MG63 (cell line): Measurements from ENCODE around the gene ZSCAN30. TPM values are rescaled to one million over a fixed set of nuclear protein-coding genes. Genes with fewer than 3 reads are reported as not detected.
"Not testable (repeated sequence)": the region's sequence is repeated elsewhere in the genome, so short reads cannot be mapped to it uniquely, and the experiment has no call there.

Experiments
- DNase-seq: peaks from one replicate; pipeline ENCODE4 v3.0.0-alpha.2; 2020
- H3K27me3 ChIP-seq: fragments of 250-450 bp; sonication (Bioruptor Pico); 2 replicates; pipeline ENCODE4 v1.5.1; 2020; ENCODE audit warnings: mild to moderate bottlenecking, moderate library complexity
- H3K36me3 ChIP-seq: fragments of 250-450 bp; sonication (Bioruptor Pico); 2 replicates; pipeline ENCODE4 v1.5.1; 2020; ENCODE audit warnings: mild to moderate bottlenecking, moderate library complexity
- H3K4me3 ChIP-seq: fragments of 250-450 bp; sonication (Bioruptor Pico); 2 replicates; pipeline ENCODE4 v1.5.1; 2020; ENCODE audit warnings: mild to moderate bottlenecking, moderate library complexity
- H3K9me3 ChIP-seq: fragments of 250-450 bp; sonication (Bioruptor Pico); 2 replicates; pipeline ENCODE4 v1.5.1; 2020; ENCODE audit warnings: mild to moderate bottlenecking, moderate library complexity
- total RNA-seq: library from RNA; depleted of rRNA; stranded (reverse); fragments of >200 nt; shearing (Covaris generic); gene quantifications from 2 replicates; pipeline ENCODE4 v1.2.3, GENCODE V29; 2014; ENCODE audit warnings: low replicate concordance; rRNA removed

Gene ZSCAN30
- total RNA-seq, 1 experiment from 2014 or later = 11.1 TPM

GRCh38 chr18:35215026-35215425 lies 75.0 kb downstream of the ZSCAN30 start:
- no peaks in the 10 kb centered on the region for H3K36me3 ChIP-seq
- no peaks in the 10 kb centered on the region for H3K27me3 ChIP-seq
- H3K9me3 ChIP-seq = no peaks in the 10 kb centered on the region
- DNase-seq = no peak
- no peak overlapping the region for H3K4me3 ChIP-seq

GRCh38 chr18:35205746-35206458 lies 84.1 kb downstream of the ZSCAN30 start:
- H3K27me3 ChIP-seq, H3K36me3 ChIP-seq, H3K4me3 ChIP-seq, H3K9me3 ChIP-seq, DNase-seq: not testable (repeated sequence)

GRCh38 chr18:35205199-35205712 lies 84.8 kb downstream of the ZSCAN30 start:
- H3K4me3 ChIP-seq = no peak overlapping the region
- peaks cover 6% of the 10 kb centered on the region for H3K9me3 ChIP-seq
- DNase-seq = no peak
- no peaks in the 10 kb centered on the region for H3K36me3 ChIP-seq
- no peaks in the 10 kb centered on the region for H3K27me3 ChIP-seq

- DNase-seq = no peak
- Histone ChIP-seq H3K27me3 (no peaks in the 10 kb centered on the region), H3K36me3 (no peaks in the 10 kb centered on the region), H3K4me3 (no peak overlapping the region), H3K9me3 (peaks cover 6% of the 10 kb centered on the region)
Observed at GRCh38 chr18:35203067-35203466, 87.0 kb downstream of the ZSCAN30 start.

GRCh38 chr18:35201256-35201931 lies 88.6 kb downstream of the ZSCAN30 start:
- no peak for DNase-seq
- Histone ChIP-seq H3K9me3 (peaks cover 6% of the 10 kb centered on the region), H3K27me3 (no peaks in the 10 kb centered on the region), H3K36me3 (no peaks in the 10 kb centered on the region), H3K4me3 (no peak overlapping the region)

Other genes starting within 250 kb of the ZSCAN30 start
- 5.9 and 7.5 TPM in 2 replicates for gene MAPRE2, start 248.8 kb downstream of the ZSCAN30 start, total RNA-seq
- gene ZNF397, start 49.2 kb downstream of the ZSCAN30 start, total RNA-seq = 4.1 and 6.9 TPM in 2 replicates
- gene ZNF24, start 54.2 kb upstream of the ZSCAN30 start, total RNA-seq = 13.1 and 15.2 TPM in 2 replicates
- 0.10 and 0.25 TPM in 2 replicates for gene ZNF396, start 87.1 kb upstream of the ZSCAN30 start, total RNA-seq
- gene INO80C, start 207.7 kb upstream of the ZSCAN30 start, total RNA-seq = 8.5 and 14.1 TPM in 2 replicates